Measurements from ENCODE around the gene SOWAHD. TPM values are rescaled to one million over a fixed set of nuclear protein-coding genes. Genes with fewer than 3 reads are reported as not detected.

Gene SOWAHD
- total RNA-seq, 1 experiment from 2014 or later: 0.98 TPM

GRCh38 chrX:119729408-119730201, 28.8 kb upstream of the SOWAHD start:
- H3K4me1 Mint-ChIP-seq: peaks cover 5 to 6% of the 10 kb centered on the region in 2 experiments; a peak in 2 of 4 replicates
- WGBS (ENCODE audit: extremely low coverage, insufficient read length, low lambda C conversion rate): no CpG with 5 or more reads among the region's 14 CpGs

More at GRCh38 chrX:119729408-119730201, 28.8 kb upstream of the SOWAHD start:
- H3K4ac ChIP-seq (ENCODE audit: low read depth, low read length): no peak overlapping the region
- Mint-ChIP-seq H3K9me3 (peaks cover 56 to 59% of the 10 kb centered on the region in 2 experiments), H3K27ac (no peak overlapping the region), H3K36me3 (ENCODE audit: insufficient read depth in 1 of 3, low read depth in 3 of 3) (peaks cover 1 to 3% (median 3%) of the 10 kb centered on the region in 3 experiments; a peak in 4 of 7 replicates), H3K27me3 (ENCODE audit: low read depth) (peaks cover 9% of the 10 kb centered on the region), H3K4me3 (no peak overlapping the region)
- H2BK20ac ChIP-seq (ENCODE audit: low read depth, low read length, poor library complexity, severe bottlenecking): no peak overlapping the region
- H3K9ac ChIP-seq (ENCODE audit: extremely low read depth, insufficient read length, low read length): no peak overlapping the region
- no peak overlapping the region for H3K56ac ChIP-seq (ENCODE audit: insufficient read length, low read depth, low read length)
- H2BK15ac ChIP-seq (ENCODE audit: low read depth, low read length): no peak overlapping the region
- TF ChIP-seq, protein P1, sequence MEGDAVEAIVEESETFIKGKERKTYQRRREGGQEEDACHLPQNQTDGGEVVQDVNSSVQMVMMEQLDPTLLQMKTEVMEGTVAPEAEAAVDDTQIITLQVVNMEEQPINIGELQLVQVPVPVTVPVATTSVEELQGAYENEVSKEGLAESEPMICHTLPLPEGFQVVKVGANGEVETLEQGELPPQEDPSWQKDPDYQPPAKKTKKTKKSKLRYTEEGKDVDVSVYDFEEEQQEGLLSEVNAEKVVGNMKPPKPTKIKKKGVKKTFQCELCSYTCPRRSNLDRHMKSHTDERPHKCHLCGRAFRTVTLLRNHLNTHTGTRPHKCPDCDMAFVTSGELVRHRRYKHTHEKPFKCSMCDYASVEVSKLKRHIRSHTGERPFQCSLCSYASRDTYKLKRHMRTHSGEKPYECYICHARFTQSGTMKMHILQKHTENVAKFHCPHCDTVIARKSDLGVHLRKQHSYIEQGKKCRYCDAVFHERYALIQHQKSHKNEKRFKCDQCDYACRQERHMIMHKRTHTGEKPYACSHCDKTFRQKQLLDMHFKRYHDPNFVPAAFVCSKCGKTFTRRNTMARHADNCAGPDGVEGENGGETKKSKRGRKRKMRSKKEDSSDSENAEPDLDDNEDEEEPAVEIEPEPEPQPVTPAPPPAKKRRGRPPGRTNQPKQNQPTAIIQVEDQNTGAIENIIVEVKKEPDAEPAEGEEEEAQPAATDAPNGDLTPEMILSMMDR (conservative IDR thresholded peaks at IDR 0.05): peak; percentile 69
- H3K4me2 ChIP-seq (ENCODE audit: insufficient read depth, insufficient read length, low read length): no peak overlapping the region
- H4K8ac ChIP-seq (replicated peaks; ENCODE audit: insufficient read length, low read depth, low read length): no peak overlapping the region
- H3K27me3 ChIP-seq (ENCODE audit: insufficient read depth, low read length): no peaks in the 10 kb centered on the region
- peaks cover 3% of the 10 kb centered on the region for H3K23me2 ChIP-seq (ENCODE audit: insufficient read length, low read depth, low read length, poor library complexity, severe bottlenecking)
- H4K20me1 ChIP-seq (ENCODE audit: control insufficient read depth, insufficient read depth, insufficient read length): no peaks in the 10 kb centered on the region
- H3K9me3 ChIP-seq (ENCODE audit: control insufficient read depth, low read depth, low read length): peaks cover 29% of the 10 kb centered on the region
- no peak overlapping the region for H2BK120ac ChIP-seq (ENCODE audit: low read depth, low read length, poor library complexity, severe bottlenecking)
- H3K79me2 ChIP-seq (ENCODE audit: insufficient read depth, low read length): no peaks in the 10 kb centered on the region
- no peak overlapping the region for H3K27ac ChIP-seq (ENCODE audit: insufficient read length, low read depth, low read length)
- no peaks in the 10 kb centered on the region for H3K79me1 ChIP-seq (ENCODE audit: insufficient read depth, low read depth, low read length, poor library complexity, severe bottlenecking)
- H3K14ac ChIP-seq (ENCODE audit: insufficient read depth, low read length): no peak overlapping the region
- peak; percentile 60 for DNase-seq
- H2AFZ ChIP-seq (ENCODE audit: low read length): no peak overlapping the region
- no peak overlapping the region for H3T11ph ChIP-seq (ENCODE audit: low read length)
- H4K91ac ChIP-seq (ENCODE audit: insufficient read length, low read depth, low read length): no peak overlapping the region
- no peak overlapping the region for H2AK5ac ChIP-seq (ENCODE audit: insufficient read length, low read length)
- no peak overlapping the region for H3K23ac ChIP-seq (ENCODE audit: insufficient read length, low read depth, low read length)
- no peak overlapping the region for H2BK12ac ChIP-seq (ENCODE audit: insufficient read length, low read depth, low read length)
- no peak overlapping the region for H2BK5ac ChIP-seq (ENCODE audit: insufficient read length, low read length)
- no peaks in the 10 kb centered on the region; the same call in 1 of the 2 replicates for H3K4me1 ChIP-seq (ENCODE audit: insufficient read depth, low read length)
- no peak overlapping the region for H4K5ac ChIP-seq (ENCODE audit: insufficient read length, low read depth, low read length)
- no peak overlapping the region for H3K18ac ChIP-seq (ENCODE audit: insufficient read length, low read depth, low read length)
